Measurements from ENCODE around the gene HMGB1. TPM values are rescaled to one million over a fixed set of nuclear protein-coding genes. Genes with fewer than 3 reads are reported as not detected.
A peak's percentile ranks its signal among the peaks of the same experiment; 100 is the strongest.
"Not testable (repeated sequence)": the region's sequence is repeated elsewhere in the genome, so short reads cannot be mapped to it uniquely, and the experiment has no call there.

The HMGB1 gene
- total RNA-seq, 1 experiment from 2014 or later: 660 TPM

DNA sequence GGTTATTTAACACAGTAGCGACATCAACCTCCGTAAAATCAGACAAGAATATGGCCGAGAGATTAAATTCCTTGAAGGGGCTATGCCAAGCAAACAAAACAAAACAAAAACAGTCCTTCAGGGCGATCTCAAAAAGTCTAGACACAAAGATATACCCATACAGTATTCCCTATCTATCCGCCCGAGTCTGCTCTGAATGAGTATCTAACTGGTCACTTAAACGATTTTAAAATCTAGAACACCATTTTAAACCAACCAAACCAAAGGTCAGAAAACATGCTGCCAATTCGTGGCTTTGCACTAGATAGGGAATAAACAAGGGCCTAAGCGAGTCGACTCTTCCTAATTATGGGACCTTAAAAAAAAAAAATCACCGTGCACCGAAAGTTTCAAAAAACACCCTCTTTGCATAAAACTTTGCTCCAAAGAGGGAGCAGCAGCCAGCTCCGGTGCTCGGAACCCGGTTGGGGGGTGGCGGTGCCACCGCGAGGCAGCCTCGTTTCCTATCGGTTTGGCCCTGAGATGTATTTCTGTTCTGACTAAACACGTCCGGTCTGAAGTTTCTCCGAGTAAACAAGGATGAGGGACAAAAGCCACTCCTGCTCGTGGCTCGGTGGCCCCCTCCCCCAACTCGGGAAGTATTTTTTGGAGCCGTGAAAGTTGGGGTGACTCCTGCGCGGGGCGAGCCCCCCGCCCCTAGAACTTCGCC is 1.8 kb downstream of the HMGB1 start:
- Histone ChIP-seq H3K9me3 (ENCODE audit: low read length) (no peaks in the 10 kb centered on the region), H2AFZ (ENCODE audit: low read length) (no peak overlapping the region), H3K4me2 (ENCODE audit: low read depth, low read length, poor library complexity, severe bottlenecking) (peak overlapping the region; percentile 99), H3K27ac (ENCODE audit: low read length) (peak overlapping the region; percentile 99), H3K4me1 (ENCODE audit: low read length) (peaks cover 57% of the 10 kb centered on the region), H3K79me2 (ENCODE audit: low read length) (peaks cover 33% of the 10 kb centered on the region), H3K9me2 (replicated peaks; ENCODE audit: insufficient read depth, low read length) (no peaks in the 10 kb centered on the region), H3K36me3 (ENCODE audit: insufficient read depth, low read length) (peaks cover 34% of the 10 kb centered on the region), H3K27me3 (ENCODE audit: low read length) (no peaks in the 10 kb centered on the region), H3K9ac (ENCODE audit: low read length) (peak overlapping the region; percentile 99), H3K4me3 (ENCODE audit: low read length) (peak overlapping the region; percentile 96), H4K20me1 (ENCODE audit: insufficient read depth, low read depth, low read length) (no peaks in the 10 kb centered on the region; the same call in 1 of the 2 replicates)
- DNase-seq: peak; percentile 85

DNA sequence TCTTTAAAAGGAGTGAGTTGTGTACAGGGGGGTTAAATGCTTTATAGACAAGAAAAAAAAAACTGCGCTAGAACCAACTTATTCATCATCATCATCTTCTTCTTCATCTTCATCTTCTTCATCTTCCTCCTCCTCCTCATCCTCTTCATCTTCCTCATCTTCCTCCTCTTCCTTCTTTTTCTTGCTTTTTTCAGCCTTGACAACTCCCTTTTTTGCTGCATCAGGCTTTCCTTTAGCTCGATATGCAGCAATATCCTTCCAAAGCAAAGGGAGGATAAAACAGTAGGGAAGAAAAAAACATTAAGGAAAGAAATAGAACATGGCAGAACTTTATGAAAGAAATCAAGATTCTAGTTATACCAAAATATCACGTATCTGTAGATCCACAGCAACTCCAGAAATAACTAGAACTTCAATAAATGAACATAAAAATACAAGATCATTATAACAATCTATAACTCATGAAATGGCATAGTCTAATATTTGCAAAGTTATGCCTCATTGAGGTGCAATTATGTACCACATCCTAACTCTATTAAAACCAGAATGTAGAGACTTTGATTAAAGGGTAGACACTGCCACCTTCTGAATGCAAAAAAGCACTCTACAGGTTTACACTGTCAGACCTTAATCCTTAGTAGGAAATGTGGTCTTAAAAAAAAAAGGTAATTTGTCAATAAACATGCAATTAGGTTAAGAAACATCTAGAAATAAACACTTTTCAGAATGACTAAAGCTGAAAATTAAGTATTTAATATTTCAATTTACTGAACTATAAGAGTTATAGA is 4.3 kb downstream of the HMGB1 start:
- not testable (repeated sequence) for H4K20me1 ChIP-seq (ENCODE audit: insufficient read depth, low read depth, low read length); H3K9me2 ChIP-seq (replicated peaks; ENCODE audit: insufficient read depth, low read length); H3K9me3 ChIP-seq (ENCODE audit: low read length); H2AFZ ChIP-seq (ENCODE audit: low read length); H3K27me3 ChIP-seq (ENCODE audit: low read length)
- H3K79me2 ChIP-seq (ENCODE audit: low read length): peaks cover 28% of the 10 kb centered on the region
- H3K9ac ChIP-seq (ENCODE audit: low read length): peak overlapping the region; percentile 99; the same call in 1 of the 2 replicates
- H3K27ac ChIP-seq (ENCODE audit: low read length): peak overlapping the region; percentile 99
- peak overlapping the region; percentile 96; the same call in 1 of the 2 replicates for H3K4me3 ChIP-seq (ENCODE audit: low read length)
- peaks cover 37% of the 10 kb centered on the region for H3K36me3 ChIP-seq (ENCODE audit: insufficient read depth, low read length)
- H3K4me1 ChIP-seq (ENCODE audit: low read length): peaks cover 68% of the 10 kb centered on the region
- H3K4me2 ChIP-seq (ENCODE audit: low read depth, low read length, poor library complexity, severe bottlenecking): peak overlapping the region; percentile 99
- DNase-seq: peak; percentile 74

DNA sequence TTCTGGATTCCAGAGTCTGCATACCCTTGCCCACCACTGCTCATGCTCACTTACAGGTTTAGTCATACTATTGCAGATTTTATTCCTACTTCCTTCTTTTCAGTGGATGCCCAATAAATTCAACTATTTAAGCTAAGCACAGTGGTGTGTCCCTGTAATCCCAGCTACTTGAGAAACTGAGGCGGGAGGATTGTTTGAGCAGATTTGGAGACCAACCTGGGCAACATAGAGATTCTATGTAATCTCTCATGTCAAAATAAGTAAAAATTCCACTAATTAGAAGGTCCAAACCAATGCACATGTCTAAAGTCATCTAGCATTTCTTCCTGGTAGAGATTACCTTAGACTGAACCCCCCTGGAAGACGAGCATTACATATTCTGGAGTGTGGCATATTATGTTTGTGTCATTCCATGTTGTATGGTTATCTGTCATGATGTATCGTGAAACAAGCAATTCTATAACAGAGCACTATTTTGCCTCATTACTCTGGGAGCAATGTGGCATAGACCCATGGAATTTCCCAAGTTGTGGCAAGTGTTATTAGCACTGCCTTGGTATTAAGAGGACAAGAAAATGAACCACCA is 8.3 kb downstream of the HMGB1 start:
- no peak overlapping the region for H3K4me3 ChIP-seq (ENCODE audit: low read length)
- no peaks in the 10 kb centered on the region for H4K20me1 ChIP-seq (ENCODE audit: insufficient read depth, low read depth, low read length)
- H3K4me2 ChIP-seq (ENCODE audit: low read depth, low read length, poor library complexity, severe bottlenecking): peak overlapping the region; percentile 4
- H3K36me3 ChIP-seq (ENCODE audit: insufficient read depth, low read length): peaks cover 20% of the 10 kb centered on the region
- peak overlapping the region; percentile 2; the same call in 1 of the 2 replicates for H3K9ac ChIP-seq (ENCODE audit: low read length)
- H3K27ac ChIP-seq (ENCODE audit: low read length): peak overlapping the region; percentile 93
- H3K9me3 ChIP-seq (ENCODE audit: low read length): no peaks in the 10 kb centered on the region
- no peak overlapping the region for H2AFZ ChIP-seq (ENCODE audit: low read length)
- H3K4me1 ChIP-seq (ENCODE audit: low read length): peaks cover 79% of the 10 kb centered on the region
- DNase-seq: peak; percentile 66
- H3K79me2 ChIP-seq (ENCODE audit: low read length): peaks cover 6% of the 10 kb centered on the region; the same call in 1 of the 2 replicates
- no peaks in the 10 kb centered on the region for H3K27me3 ChIP-seq (ENCODE audit: low read length)
- H3K9me2 ChIP-seq (replicated peaks; ENCODE audit: insufficient read depth, low read length): no peaks in the 10 kb centered on the region

- no peaks in the 10 kb centered on the region for H4K20me1 ChIP-seq (ENCODE audit: insufficient read depth, low read depth, low read length)
- peak overlapping the region; percentile 93 for H3K27ac ChIP-seq (ENCODE audit: low read length)
- peak overlapping the region; percentile 12 for H3K4me2 ChIP-seq (ENCODE audit: low read depth, low read length, poor library complexity, severe bottlenecking)
- peaks cover 5% of the 10 kb centered on the region; the same call in 1 of the 2 replicates for H3K79me2 ChIP-seq (ENCODE audit: low read length)
- no peak overlapping the region for H2AFZ ChIP-seq (ENCODE audit: low read length)
- H3K4me1 ChIP-seq (ENCODE audit: low read length): peaks cover 78% of the 10 kb centered on the region
- H3K9me2 ChIP-seq (replicated peaks; ENCODE audit: insufficient read depth, low read length): no peaks in the 10 kb centered on the region
- peaks cover 14% of the 10 kb centered on the region; the same call in 1 of the 2 replicates for H3K36me3 ChIP-seq (ENCODE audit: insufficient read depth, low read length)
- H3K9ac ChIP-seq (ENCODE audit: low read length): peak overlapping the region; percentile 26
- no peak overlapping the region for H3K4me3 ChIP-seq (ENCODE audit: low read length)
- DNase-seq: peak; percentile 64
- no peaks in the 10 kb centered on the region for H3K27me3 ChIP-seq (ENCODE audit: low read length)
- H3K9me3 ChIP-seq (ENCODE audit: low read length): no peaks in the 10 kb centered on the region
These were observed 9.4 kb downstream of the HMGB1 start for GRCh38 chr13:30456290-30456689.

DNA sequence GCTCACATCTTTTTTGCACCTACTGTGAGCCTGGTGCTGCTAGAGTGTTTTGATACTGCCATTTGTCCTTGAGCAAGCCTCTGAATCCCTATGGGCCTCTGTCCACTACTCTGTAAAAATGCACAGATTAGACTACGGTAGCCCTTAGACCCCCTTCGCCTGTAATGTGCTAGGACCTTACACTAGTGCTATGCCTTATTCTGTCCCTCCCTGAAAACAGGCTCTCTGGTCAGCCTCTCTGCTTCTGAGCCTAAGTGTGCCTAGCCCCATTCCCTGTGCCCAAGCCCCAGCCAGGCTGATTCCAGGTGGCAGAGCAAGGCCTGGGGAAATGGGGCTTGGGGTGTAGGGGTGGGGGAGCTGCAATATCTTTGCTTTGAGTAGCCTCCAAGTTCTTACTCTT is 10.7 kb downstream of the HMGB1 start:
- Histone ChIP-seq H3K79me2 (ENCODE audit: low read length) (peaks cover 5% of the 10 kb centered on the region; the same call in 1 of the 2 replicates), H4K20me1 (ENCODE audit: insufficient read depth, low read depth, low read length) (no peaks in the 10 kb centered on the region), H3K9me2 (replicated peaks; ENCODE audit: insufficient read depth, low read length) (no peaks in the 10 kb centered on the region), H3K27ac (ENCODE audit: low read length) (peak overlapping the region; percentile 78), H3K9ac (ENCODE audit: low read length) (no peak overlapping the region), H3K9me3 (ENCODE audit: low read length) (no peaks in the 10 kb centered on the region), H3K4me2 (ENCODE audit: low read depth, low read length, poor library complexity, severe bottlenecking) (no peak overlapping the region), H3K4me1 (ENCODE audit: low read length) (peaks cover 76% of the 10 kb centered on the region), H2AFZ (ENCODE audit: low read length) (no peak overlapping the region), H3K27me3 (ENCODE audit: low read length) (no peaks in the 10 kb centered on the region), H3K4me3 (ENCODE audit: low read length) (no peak overlapping the region), H3K36me3 (ENCODE audit: insufficient read depth, low read length) (peaks cover 13% of the 10 kb centered on the region; the same call in 1 of the 2 replicates)
- peak; percentile 44 for DNase-seq

DNA sequence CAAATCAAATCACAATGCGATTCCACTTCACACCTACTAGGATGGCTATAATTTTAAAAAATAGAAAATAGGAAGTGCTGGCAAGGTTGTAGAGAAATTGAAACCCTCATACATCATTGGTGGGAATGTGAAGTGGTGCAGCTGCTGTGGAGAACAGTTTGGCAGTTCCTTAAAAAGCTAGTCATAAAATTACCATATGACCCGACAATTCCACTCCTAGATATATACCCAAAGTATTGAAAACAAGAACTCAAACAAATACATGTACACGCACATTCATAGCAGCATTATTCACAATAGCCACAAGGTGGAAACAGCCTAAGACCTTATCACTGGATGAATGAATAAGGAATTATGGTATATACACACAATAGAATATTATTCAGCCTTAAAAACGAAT is 12.0 kb downstream of the HMGB1 start:
- H3K36me3 ChIP-seq (ENCODE audit: insufficient read depth, low read length): peaks cover 9% of the 10 kb centered on the region; the same call in 1 of the 2 replicates
- peaks cover 67% of the 10 kb centered on the region for H3K4me1 ChIP-seq (ENCODE audit: low read length)
- no peaks in the 10 kb centered on the region for H3K9me2 ChIP-seq (replicated peaks; ENCODE audit: insufficient read depth, low read length)
- H2AFZ ChIP-seq (ENCODE audit: low read length): no peak overlapping the region
- peak overlapping the region; percentile 23 for H3K4me2 ChIP-seq (ENCODE audit: low read depth, low read length, poor library complexity, severe bottlenecking)
- peak overlapping the region; percentile 85 for H3K27ac ChIP-seq (ENCODE audit: low read length)
- DNase-seq: peak; percentile 76
- H3K79me2 ChIP-seq (ENCODE audit: low read length): peaks cover 8% of the 10 kb centered on the region; the same call in 1 of the 2 replicates
- no peak overlapping the region for H3K4me3 ChIP-seq (ENCODE audit: low read length)
- no peak overlapping the region for H3K9ac ChIP-seq (ENCODE audit: low read length)
- H3K27me3 ChIP-seq (ENCODE audit: low read length): no peaks in the 10 kb centered on the region
- H4K20me1 ChIP-seq (ENCODE audit: insufficient read depth, low read depth, low read length): no peaks in the 10 kb centered on the region
- no peaks in the 10 kb centered on the region for H3K9me3 ChIP-seq (ENCODE audit: low read length)

DNA sequence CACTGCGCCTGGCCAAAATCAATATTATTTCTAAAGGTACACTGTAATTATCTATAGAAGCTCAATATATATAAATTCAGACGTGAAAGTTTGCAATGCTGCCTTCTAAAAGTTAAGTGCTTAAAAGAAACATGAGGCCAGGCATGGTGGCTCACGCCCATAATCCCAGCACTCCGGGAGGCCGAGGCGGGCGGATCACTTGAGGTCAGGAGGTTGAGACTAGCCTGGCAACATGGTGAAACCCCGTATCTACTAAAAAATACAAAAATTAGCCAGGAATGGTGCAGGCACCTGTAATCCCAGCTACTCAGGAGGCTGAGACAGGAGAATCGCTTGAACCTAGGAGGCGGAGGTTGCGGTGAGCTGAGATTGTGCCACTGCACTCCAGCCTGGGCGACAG is 14.3 kb downstream of the HMGB1 start:
- not testable (repeated sequence) for DNase-seq; H3K4me2 ChIP-seq (ENCODE audit: low read depth, low read length, poor library complexity, severe bottlenecking); H3K9me2 ChIP-seq (replicated peaks; ENCODE audit: insufficient read depth, low read length); H4K20me1 ChIP-seq (ENCODE audit: insufficient read depth, low read depth, low read length); H3K9me3 ChIP-seq (ENCODE audit: low read length); H3K27me3 ChIP-seq (ENCODE audit: low read length); H3K4me3 ChIP-seq (ENCODE audit: low read length); H2AFZ ChIP-seq (ENCODE audit: low read length); H3K9ac ChIP-seq (ENCODE audit: low read length)
- Histone ChIP-seq H3K4me1 (ENCODE audit: low read length) (peaks cover 62% of the 10 kb centered on the region), H3K79me2 (ENCODE audit: low read length) (peaks cover 20% of the 10 kb centered on the region), H3K36me3 (ENCODE audit: insufficient read depth, low read length) (peaks cover 18% of the 10 kb centered on the region), H3K27ac (ENCODE audit: low read length) (peak overlapping the region; percentile 79)

- peak overlapping the region; percentile 40 for H3K27ac ChIP-seq (ENCODE audit: low read length)
- no peaks in the 10 kb centered on the region for H4K20me1 ChIP-seq (ENCODE audit: insufficient read depth, low read depth, low read length)
- peaks cover 62% of the 10 kb centered on the region for H3K4me1 ChIP-seq (ENCODE audit: low read length)
- H3K36me3 ChIP-seq (ENCODE audit: insufficient read depth, low read length): peaks cover 24% of the 10 kb centered on the region
- H3K9me3 ChIP-seq (ENCODE audit: low read length): no peaks in the 10 kb centered on the region
- H2AFZ ChIP-seq (ENCODE audit: low read length): no peak overlapping the region
- peaks cover 31% of the 10 kb centered on the region for H3K79me2 ChIP-seq (ENCODE audit: low read length)
- H3K4me3 ChIP-seq (ENCODE audit: low read length): no peak overlapping the region
- no peaks in the 10 kb centered on the region for H3K27me3 ChIP-seq (ENCODE audit: low read length)
- H3K9ac ChIP-seq (ENCODE audit: low read length): no peak overlapping the region
- no peak overlapping the region for H3K4me2 ChIP-seq (ENCODE audit: low read depth, low read length, poor library complexity, severe bottlenecking)
- DNase-seq: peak; percentile 45
- no peaks in the 10 kb centered on the region for H3K9me2 ChIP-seq (replicated peaks; ENCODE audit: insufficient read depth, low read length)
These were observed 15.7 kb downstream of the HMGB1 start for GRCh38 chr13:30450066-30450465.

Measured in Karpas-422 (cell line).